Esophagus squamous epithelium (tissue), 4 donors: Measurements from ENCODE around the gene GBGT1.

Experiments used
- POLR2A ChIP-seq, 4 donors: fragments of 450-650 bp; IDR thresholded peaks; one replicate each; pipeline ENCODE4 v1.6.1; 2017; ENCODE audit warnings: antibody characterized with exemption in 4 of 4, mild to moderate bottlenecking in 4 of 4, moderate library complexity in 3 of 4
- TF ChIP-seq, protein P1 (sequence below), 6 experiments: fragments of 450-650 bp in 4 of 6; fragments of 200-600 bp in 2 of 6; sonication (generic) in 2 of 6; IDR thresholded peaks; one replicate each; pipeline ENCODE4 v1.5.1; 2016 to 2019; ENCODE audit warnings: antibody characterized with exemption in 6 of 6, mild to moderate bottlenecking in 4 of 6, moderate library complexity in 4 of 6

DNA sequence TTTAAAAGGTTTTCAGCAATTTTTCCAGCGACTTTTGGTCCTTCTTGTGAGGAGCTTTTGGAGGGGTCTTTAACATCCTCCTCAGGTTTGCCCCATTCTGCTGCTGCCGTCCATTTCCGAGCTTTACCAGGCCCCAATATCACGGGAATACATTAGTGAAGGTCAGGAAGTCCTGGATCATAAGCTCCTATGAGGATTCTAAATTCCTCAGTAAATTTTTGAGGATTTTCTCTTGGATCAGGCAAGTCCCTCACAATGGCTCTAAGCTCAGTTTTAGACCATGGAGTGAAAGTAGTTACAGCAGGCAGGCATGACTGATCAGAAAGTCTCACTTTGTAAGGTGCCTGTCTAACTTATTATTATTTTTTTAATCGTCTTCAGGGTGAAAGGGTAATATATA lies 17.2 kb upstream of the GBGT1 start:
- TF ChIP-seq POLR2A (IDR thresholded peaks at IDR 0.05), result no peak
- TF ChIP-seq, protein P1, sequence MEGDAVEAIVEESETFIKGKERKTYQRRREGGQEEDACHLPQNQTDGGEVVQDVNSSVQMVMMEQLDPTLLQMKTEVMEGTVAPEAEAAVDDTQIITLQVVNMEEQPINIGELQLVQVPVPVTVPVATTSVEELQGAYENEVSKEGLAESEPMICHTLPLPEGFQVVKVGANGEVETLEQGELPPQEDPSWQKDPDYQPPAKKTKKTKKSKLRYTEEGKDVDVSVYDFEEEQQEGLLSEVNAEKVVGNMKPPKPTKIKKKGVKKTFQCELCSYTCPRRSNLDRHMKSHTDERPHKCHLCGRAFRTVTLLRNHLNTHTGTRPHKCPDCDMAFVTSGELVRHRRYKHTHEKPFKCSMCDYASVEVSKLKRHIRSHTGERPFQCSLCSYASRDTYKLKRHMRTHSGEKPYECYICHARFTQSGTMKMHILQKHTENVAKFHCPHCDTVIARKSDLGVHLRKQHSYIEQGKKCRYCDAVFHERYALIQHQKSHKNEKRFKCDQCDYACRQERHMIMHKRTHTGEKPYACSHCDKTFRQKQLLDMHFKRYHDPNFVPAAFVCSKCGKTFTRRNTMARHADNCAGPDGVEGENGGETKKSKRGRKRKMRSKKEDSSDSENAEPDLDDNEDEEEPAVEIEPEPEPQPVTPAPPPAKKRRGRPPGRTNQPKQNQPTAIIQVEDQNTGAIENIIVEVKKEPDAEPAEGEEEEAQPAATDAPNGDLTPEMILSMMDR (IDR thresholded peaks at IDR 0.05), result no peak
